Kidney epithelial cell (primary cell): Measurements from ENCODE around the gene TECPR2. TPM values are rescaled to one million over a fixed set of nuclear protein-coding genes. Genes with fewer than 3 reads are reported as not detected.

Source experiments
- DNase-seq: peaks from one replicate; pipeline ENCODE4 v3.0.0-alpha.2; 2010; ENCODE audit warnings: low read depth
- H3K27me3 ChIP-seq: 2 replicates; pipeline ENCODE4 v1.6.0; 2011; ENCODE audit warnings: low read length; ENCODE audit not compliant: control insufficient read depth, insufficient read depth
- H3K36me3 ChIP-seq: 2 replicates; pipeline ENCODE4 v1.5.1; 2011; ENCODE audit warnings: low read length; ENCODE audit not compliant: control insufficient read depth, insufficient read depth
- H3K4me3 ChIP-seq: 2 replicates; pipeline ENCODE4 v1.5.1; 2011; ENCODE audit warnings: low read depth, mild to moderate bottlenecking, control low read depth, low read length
- CTCF ChIP-seq: IDR thresholded peaks from 2 replicates; pipeline ENCODE4 v1.5.1; 2011; ENCODE audit warnings: mild to moderate bottlenecking, moderate library complexity, low read length, control low read depth, inconsistent platforms; ENCODE audit not compliant: insufficient read depth, poor library complexity, severe bottlenecking
- total RNA-seq: library from RNA; depleted of rRNA; stranded (reverse); fragments of >200 nt; gene quantifications from 2 replicates; pipeline ENCODE4 v1.2.3, GENCODE V29; 2015

Gene TECPR2
- total RNA-seq, 1 donor from 2014 or later, result 16.6 TPM

- H3K36me3 ChIP-seq, result no peaks in the 10 kb centered on the region
- peak; percentile 98 for TF ChIP-seq CTCF
- peaks cover 2% of the 10 kb centered on the region for H3K27me3 ChIP-seq
- DNase-seq, result peak; percentile 96
- H3K4me3 ChIP-seq, result peak overlapping the region; percentile 54
Measured at GRCh38 chr14:102524451-102525218, 161.9 kb downstream of the TECPR2 start.

- TF ChIP-seq CTCF, result no peak
- Histone ChIP-seq H3K36me3 (no peaks in the 10 kb centered on the region), H3K27me3 (peaks cover 2% of the 10 kb centered on the region), H3K4me3 (peak overlapping the region; percentile 54)
- no peak for DNase-seq
Measured at GRCh38 chr14:102525219-102525928, 162.6 kb downstream of the TECPR2 start.

GRCh38 chr14:102525929-102526497, 163.3 kb downstream of the TECPR2 start:
- no peak overlapping the region for H3K4me3 ChIP-seq
- no peak for TF ChIP-seq CTCF
- DNase-seq, result no peak
- H3K36me3 ChIP-seq, result no peaks in the 10 kb centered on the region
- peaks cover 2% of the 10 kb centered on the region for H3K27me3 ChIP-seq

- no peaks in the 10 kb centered on the region for H3K36me3 ChIP-seq
- no peak for DNase-seq
- no peak for TF ChIP-seq CTCF
- H3K27me3 ChIP-seq, result peaks cover 2% of the 10 kb centered on the region
- H3K4me3 ChIP-seq, result no peak overlapping the region
Measured at GRCh38 chr14:102528431-102529170, 165.9 kb downstream of the TECPR2 start.

- no peaks in the 10 kb centered on the region for H3K36me3 ChIP-seq
- TF ChIP-seq CTCF, result no peak
- no peaks in the 10 kb centered on the region for H3K27me3 ChIP-seq
- no peak for DNase-seq
- no peak overlapping the region for H3K4me3 ChIP-seq
Measured at GRCh38 chr14:102530828-102531478, 168.2 kb downstream of the TECPR2 start.
